ENCODE results near the gene CMTM4. TPM values are rescaled to one million over a fixed set of nuclear protein-coding genes. Genes with fewer than 3 reads are reported as not detected.

The CMTM4 gene
- total and polyA plus RNA-seq, 8 donors, result 14.9 to 43.5 (median 36.5) TPM

DNA sequence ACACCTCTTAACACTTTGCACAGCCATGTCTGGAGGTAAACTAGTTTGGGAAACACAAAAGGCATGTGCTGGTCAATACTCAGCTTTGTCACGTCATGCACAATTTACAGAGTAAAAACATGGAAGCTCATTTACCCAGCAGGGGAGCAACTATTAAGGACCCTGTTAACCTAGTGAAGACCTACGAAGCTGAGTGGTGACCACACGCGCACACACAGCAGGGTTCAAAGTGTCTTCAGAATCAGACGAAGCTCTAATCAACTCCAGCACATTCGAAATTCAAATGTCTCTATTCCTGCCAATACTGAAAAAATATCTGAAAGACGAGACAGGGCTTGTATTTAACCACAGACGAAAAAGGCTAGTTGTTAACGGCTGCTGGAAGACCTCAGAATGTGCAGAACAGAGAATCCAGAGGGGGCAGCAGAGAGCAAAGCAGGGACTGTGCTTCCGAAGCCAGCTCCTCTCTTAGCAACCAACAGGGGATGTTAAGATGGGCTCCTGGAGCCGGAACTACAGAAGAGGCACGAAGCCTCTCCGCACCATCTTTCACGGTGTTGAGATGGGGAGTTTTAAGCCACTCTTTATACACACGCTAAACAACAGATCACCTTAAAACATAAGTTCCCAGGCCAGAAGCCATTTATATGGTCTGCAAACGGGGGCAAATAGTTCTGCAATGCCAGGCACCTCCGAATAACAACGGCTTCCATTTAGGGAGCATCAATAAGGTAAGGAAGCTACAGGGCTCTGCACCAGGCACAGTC lies 45.7 kb downstream of the CMTM4 start:
- TF ChIP-seq, protein P1, sequence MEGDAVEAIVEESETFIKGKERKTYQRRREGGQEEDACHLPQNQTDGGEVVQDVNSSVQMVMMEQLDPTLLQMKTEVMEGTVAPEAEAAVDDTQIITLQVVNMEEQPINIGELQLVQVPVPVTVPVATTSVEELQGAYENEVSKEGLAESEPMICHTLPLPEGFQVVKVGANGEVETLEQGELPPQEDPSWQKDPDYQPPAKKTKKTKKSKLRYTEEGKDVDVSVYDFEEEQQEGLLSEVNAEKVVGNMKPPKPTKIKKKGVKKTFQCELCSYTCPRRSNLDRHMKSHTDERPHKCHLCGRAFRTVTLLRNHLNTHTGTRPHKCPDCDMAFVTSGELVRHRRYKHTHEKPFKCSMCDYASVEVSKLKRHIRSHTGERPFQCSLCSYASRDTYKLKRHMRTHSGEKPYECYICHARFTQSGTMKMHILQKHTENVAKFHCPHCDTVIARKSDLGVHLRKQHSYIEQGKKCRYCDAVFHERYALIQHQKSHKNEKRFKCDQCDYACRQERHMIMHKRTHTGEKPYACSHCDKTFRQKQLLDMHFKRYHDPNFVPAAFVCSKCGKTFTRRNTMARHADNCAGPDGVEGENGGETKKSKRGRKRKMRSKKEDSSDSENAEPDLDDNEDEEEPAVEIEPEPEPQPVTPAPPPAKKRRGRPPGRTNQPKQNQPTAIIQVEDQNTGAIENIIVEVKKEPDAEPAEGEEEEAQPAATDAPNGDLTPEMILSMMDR (IDR thresholded peaks at IDR 0.05), result peak; percentile 87 to 90 (median 88)
- FAIRE-seq, result no peak
- peak in 5 of 6 donors; percentile 65 to 76 (median 70) for DNase-seq
- Histone ChIP-seq H3K4me3 (no peak overlapping the region), H3K27me3 (no peaks in the 10 kb centered on the region), H3K9me3 (no peaks in the 10 kb centered on the region), H3K27ac (no peak overlapping the region), H3K4me1 (peaks cover 0 to 3% (median 0%) of the 10 kb centered on the region in 3 donors), H3K36me3 (no peaks in the 10 kb centered on the region)
- intact Hi-C loops (cut with DNase I), result no loop called here
- 25 to 27% methylated on average over 18 of the region's 18 CpGs for WGBS, 2 donors
- peak; percentile 81 to 98 (median 96) for ATAC-seq

- Histone ChIP-seq H3K36me3 (no peaks in the 10 kb centered on the region), H3K4me3 (no peak overlapping the region), H3K4me1 (peaks cover 0 to 3% (median 0%) of the 10 kb centered on the region in 3 donors), H3K27ac (no peak overlapping the region), H3K27me3 (no peaks in the 10 kb centered on the region), H3K9me3 (no peaks in the 10 kb centered on the region)
- WGBS, 2 donors, result 69 to 71% methylated on average over 9 of the region's 9 CpGs
- DNase-seq (no peak), ATAC-seq (peak in 1 of 4 donors; percentile 17), FAIRE-seq (no peak)
- intact Hi-C loops (cut with DNase I), result no loop called here
- TF ChIP-seq, protein P1 (IDR thresholded peaks at IDR 0.05), result no peak
These were observed 46.8 kb downstream of the CMTM4 start for GRCh38 chr16:66649636-66650205.

GRCh38 chr16:66649167-66649566 lies 47.4 kb downstream of the CMTM4 start:
- Histone ChIP-seq H3K27me3 (no peaks in the 10 kb centered on the region), H3K9me3 (no peaks in the 10 kb centered on the region), H3K4me1 (peaks cover 0 to 3% (median 0%) of the 10 kb centered on the region in 3 donors), H3K4me3 (no peak overlapping the region), H3K36me3 (no peaks in the 10 kb centered on the region), H3K27ac (no peak overlapping the region)
- WGBS, 2 donors, result 93 to 100% methylated on average over 2 of the region's 2 CpGs
- intact Hi-C loops (cut with DNase I), result no loop called here
- FAIRE-seq (no peak), ATAC-seq (no peak), DNase-seq (no peak)
- TF ChIP-seq, protein P1 (IDR thresholded peaks at IDR 0.05), result no peak

DNA sequence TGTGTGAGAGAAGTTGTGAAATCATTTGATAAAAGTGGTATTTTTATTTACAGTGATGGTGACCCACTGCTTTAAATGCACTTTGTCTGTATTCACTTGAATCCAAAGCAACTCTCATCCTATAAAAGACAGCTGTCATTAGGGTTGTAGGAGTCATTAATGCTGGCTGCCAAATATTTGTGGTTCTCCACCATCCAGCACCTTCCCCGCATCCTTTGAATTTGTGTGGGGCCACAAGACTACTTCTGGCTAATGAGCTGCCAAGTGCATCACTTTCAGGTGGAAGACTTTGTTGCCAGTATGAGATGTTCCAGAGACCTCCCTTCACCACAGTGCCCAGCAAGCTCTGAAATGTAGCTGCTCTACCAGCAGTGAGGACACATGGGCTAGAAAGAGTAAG lies 48.7 kb downstream of the CMTM4 start:
- H3K4me3 ChIP-seq, result no peak overlapping the region
- 92 to 100% methylated on average over 1 of the region's 1 CpG for WGBS, 2 donors
- TF ChIP-seq, protein P1 (IDR thresholded peaks at IDR 0.05), result no peak
- ATAC-seq (no peak), FAIRE-seq (no peak), DNase-seq (no peak)
- H3K4me1 ChIP-seq, result peaks cover 0 to 7% (median 0%) of the 10 kb centered on the region in 3 donors
- no peaks in the 10 kb centered on the region for H3K27me3 ChIP-seq
- H3K36me3 ChIP-seq, result no peaks in the 10 kb centered on the region
- H3K9me3 ChIP-seq, result no peaks in the 10 kb centered on the region
- intact Hi-C loops (cut with DNase I), result no loop called here
- no peak overlapping the region for H3K27ac ChIP-seq

GRCh38 chr16:66641387-66641786 lies 55.2 kb downstream of the CMTM4 start:
- H3K4me3 ChIP-seq, result no peak overlapping the region
- peaks cover 0 to 15% (median 7%) of the 10 kb centered on the region in 3 donors for H3K4me1 ChIP-seq
- 55 to 58% methylated on average over 1 of the region's 1 CpG for WGBS, 2 donors
- FAIRE-seq (no peak), ATAC-seq (no peak), DNase-seq (no peak)
- no peak overlapping the region for H3K27ac ChIP-seq
- no peaks in the 10 kb centered on the region for H3K9me3 ChIP-seq
- TF ChIP-seq, protein P1 (IDR thresholded peaks at IDR 0.05), result no peak
- no peaks in the 10 kb centered on the region for H3K36me3 ChIP-seq
- no peaks in the 10 kb centered on the region for H3K27me3 ChIP-seq
- intact Hi-C loops (cut with DNase I), result no loop called here

Data from pancreas (tissue), 10 donors.